CD4-positive, alpha-beta T cell treated with Interleukin-12 subunit alpha and Interleukin-12 subunit beta, for 1 hour (primary cell): Measurements from ENCODE around the gene WHAMM.
"Not testable (repeated sequence)": the region's sequence is repeated elsewhere in the genome, so short reads cannot be mapped to it uniquely, and the experiment has no call there.

Source experiments
- DNase-seq: peaks from one replicate; pipeline ENCODE4 v3.0.0-alpha.2; 2020

WHAMM gene

DNA sequence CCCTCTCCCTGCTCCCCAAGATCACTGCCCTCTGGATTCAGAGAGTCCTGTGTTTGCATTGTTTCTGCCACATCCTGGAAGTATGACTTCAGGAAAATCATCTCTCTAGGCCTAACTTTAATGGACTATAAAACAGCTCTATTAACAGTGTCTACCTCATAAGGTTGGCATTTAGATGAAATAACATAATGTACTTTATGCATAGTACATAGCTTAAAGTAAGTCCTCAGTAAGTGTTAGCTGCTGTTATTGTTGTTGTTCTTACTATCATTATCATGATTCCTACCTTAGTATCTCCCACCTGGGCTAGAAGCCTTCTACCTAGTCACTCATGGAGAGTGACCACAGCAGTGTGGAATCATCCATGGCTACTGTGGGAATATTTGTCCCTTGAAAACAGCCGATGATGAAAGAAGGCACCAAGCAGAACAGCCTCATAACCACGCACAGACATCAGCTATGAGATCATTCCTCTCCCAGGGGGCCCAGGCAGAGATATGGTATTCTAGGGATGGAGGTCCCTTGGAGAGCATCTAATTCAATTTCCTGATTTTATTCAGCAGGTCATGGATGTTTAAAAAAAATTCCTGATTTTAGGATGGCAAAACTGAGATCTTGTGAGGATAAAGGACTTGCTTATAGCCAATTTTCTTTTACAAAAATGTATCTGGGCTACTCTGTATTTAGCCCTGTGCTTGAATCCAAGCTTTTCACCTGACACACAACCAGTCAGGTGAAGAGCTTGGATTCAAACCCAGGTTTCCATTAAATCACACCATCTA, 5.4 kb upstream of the WHAMM start:
- no peak for DNase-seq

DNA sequence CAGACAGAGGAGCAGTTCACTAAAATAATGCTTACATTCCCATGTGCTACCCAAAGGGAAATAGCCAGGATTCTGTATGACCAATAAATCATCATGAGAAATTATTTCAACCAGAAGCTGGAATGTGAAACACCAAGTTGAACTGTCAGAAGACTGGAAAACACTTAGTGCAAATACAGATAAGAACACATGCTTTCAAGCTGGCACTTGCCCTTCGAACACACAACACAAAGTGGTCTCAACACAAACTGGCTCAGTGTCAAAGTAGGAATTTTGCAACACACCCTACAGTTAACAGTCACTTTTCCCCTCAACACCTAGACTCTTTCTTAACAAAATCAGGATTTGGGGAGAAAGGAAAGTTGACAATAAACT, 4.9 kb upstream of the WHAMM start:
- no peak for DNase-seq

DNA sequence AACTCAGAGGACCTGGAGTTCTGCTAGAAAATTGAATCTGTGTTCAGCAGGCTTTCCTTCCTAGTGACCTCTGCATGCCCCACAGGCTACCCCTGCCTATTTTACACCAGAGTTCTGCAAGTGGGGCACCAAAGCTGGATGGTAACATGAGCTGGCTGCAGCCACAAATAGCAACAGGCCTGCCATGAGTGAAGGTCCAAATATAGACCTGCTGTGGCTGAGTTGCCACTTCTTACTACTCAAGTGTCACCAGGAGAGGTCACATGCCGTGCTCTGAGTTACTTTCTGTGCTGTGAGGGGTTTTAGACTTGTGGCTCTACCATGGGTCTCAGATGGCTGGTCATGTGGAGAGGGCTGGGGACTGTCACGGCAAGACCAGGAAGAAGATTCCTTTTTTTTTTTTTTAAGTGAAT, 3.4 kb upstream of the WHAMM start, which contains the start of gene FSD2:
TSS of gene FSD2 (minus strand) at position 76 of the 413 bp plus-strand sequence. CDS start 18,679 bp downstream, outside the sequence.
- DNase-seq = no peak

DNA sequence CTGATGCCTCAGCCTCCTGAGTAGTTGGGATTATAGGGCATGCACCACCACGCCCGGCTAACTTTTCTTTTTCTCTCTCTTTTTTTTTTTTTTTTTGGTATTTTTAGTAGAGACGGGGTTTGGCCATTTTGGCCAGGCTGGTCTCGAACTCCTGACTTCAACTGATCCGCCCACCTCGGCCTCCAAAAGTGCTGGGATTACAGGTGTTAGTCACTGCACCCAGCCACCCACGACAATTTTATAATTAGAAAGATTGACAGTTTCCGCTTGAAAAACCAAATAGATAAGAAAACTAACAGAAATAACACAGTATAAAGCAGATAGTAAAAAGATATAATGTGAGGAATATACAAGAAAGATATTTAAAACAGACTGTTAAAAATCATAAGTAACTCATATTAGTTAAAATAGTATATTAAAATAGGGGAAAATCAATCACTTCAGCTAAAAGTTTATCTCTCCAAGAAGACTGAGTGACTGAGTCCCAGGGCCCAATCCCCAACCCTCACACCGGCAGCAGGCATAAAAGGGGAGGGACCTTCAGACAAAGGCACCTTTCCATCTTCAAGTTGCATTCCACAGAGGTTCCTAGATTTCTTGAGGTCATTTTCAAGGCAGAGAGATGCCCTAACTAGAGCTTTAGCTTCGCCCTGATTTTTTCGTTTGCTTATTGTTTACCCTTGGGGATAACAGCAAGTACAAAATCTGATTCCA, 1.4 kb upstream of the WHAMM start:
- no peak for DNase-seq

DNA sequence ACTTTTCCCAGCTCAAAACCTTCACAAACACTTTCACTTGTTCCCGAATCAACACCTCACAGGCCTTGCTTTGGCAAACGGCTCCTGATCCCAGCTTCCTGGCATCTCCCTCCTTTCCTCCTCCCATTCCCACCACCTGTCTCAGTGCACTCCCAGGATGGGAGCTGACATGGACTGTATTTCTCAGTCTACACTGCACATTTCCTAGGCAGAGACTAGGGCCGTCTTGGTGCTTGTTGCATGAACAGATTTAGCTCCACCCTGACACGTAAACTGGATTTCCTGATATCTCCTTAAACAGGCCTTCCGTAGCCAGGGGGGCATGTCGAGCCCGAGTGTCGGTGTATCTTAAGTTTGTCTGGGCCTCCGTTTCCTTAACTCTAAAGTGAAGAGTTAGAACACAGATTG, 790 bp upstream of the WHAMM start:
- no peak for DNase-seq

DNA sequence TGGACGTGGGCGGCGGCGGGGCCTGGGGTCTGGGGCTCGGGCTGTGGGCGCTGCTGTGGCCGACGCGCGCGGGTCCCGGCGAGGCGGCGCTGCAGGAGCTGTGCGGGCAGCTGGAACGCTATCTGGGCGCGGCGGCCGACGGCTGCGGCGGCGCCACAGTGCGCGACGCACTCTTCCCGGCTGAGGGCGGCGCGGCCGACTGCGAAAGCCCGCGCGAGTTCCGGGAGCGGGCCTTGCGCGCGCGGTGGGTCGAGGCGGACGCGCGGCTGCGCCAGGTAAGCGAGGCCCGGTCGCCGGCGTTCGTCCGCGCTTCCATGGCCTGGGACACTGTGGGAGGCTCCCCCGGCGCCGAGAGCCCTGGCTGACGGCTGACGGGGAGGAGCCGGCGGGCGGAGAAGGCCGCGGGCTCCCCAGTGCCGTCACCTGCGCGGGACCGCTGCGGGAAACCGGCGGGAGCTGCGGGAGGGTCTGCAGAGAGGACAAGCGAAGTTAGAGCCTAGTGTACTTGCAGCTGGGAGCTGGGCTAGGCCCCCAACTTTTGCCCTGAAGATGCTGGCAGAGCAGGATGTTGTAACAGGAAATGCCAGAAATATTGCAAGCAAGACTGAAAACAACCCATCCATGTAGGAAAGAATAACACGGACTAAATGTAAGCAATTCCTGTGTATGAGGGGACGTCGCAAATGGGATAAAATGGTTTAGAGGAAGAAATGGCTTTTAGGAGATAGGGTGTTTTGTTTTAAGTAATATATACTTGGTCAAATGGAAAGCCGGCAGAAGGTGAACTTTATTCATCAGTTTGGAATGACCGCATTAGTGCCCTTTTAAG, 847 bp downstream of the WHAMM start:
- DNase-seq = peak; percentile 44

DNA sequence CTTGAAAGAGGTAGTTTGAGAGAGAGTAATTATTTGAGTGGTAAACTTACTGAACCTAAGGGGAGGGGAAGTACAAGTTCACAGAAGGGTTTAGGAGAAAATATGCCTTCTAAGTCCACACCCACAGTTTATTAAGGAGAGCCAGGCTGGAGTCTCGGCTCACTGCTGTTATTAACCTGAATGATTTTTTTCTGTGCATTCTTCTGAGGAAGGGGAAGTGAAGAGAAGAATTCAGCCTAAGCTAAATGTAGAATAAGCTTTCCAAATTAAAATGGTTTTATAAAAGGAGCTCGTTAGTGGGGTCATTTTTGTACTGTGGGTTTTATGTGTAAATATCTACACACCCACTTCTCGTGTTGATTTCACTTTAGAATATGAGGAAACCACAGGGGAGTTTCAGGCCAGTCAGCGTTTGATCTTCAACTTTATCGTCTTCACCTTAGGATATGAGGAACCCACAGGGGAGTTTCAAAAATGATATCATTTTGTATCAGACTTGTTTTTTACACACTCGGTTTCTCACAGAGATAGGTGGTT, 1.5 kb downstream of the WHAMM start:
- peak; percentile 85 for DNase-seq

DNA sequence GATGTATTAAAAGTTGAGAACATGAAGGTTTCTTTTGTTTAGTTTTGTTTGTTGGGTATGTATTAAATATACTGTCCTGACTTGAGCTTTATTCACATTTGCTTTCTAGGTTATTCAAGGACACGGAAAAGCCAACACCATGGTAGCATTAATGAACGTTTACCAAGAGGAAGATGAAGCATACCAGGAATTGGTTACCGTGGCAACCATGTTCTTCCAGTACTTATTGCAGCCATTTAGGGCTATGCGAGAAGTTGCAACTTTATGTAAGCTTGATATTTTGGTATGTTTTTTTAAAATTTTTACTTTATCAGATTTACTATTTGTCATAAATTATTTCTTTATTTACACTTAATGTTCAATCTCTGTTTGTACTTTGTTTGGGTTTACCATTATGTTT, 3.6 kb downstream of the WHAMM start:
- DNase-seq = peak; percentile 26

DNA sequence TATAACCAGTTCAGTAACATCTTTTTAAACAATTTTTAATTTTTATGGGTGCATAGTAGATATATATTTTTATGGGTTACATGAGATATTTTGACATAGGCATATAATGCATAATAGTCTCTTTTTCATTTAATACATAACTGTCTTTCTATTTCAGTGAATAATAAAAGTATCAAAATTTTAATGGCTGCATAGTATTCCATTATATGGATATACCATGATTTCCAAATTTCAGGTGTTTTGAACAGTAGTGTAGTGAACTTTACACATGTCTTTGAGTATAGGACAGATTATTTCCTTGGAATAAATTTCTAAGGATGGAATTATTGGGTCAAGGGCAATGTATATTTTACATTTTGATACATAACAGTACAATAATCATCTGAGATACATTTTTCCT, 10.7 kb downstream of the WHAMM start:
- no peak for DNase-seq

DNA sequence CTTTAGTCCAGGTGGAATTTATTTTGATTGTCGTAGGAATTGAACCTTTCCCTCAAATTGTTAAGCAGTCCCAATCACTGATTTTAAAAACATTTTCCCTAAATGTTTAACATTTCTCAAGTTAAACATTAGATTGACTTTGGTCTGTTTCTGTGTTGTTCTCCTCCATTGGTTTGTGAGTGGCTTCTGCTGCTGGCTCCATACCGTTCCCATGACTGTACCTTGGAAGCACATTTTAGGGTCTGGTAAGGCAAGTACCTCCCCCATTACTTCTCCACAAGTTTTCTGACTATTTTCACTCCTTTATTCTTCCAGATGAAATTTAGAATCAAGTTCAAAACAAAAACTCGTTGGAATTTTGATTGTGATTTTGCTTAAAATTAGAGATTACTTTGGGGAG, 12.0 kb downstream of the WHAMM start:
- DNase-seq = not testable (repeated sequence)

DNA sequence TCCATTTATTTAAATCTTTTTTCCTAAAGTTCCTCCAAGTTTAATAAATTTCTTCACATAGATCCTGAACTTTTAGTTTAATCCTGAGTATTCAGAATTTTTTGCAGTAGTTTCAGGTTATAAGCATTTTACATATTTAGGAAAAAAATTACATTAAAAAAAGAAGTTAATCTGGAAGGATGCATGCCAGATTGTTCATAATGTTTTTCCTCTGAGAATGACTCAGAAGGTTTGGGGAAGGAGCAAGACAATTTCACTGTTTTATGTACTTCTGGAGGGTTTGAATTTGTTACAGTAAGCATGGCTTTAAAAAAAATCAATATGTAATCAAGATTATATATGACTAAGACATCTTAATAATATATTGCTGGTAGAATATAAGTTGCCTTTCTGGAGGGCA, 12.4 kb downstream of the WHAMM start:
- DNase-seq = not testable (repeated sequence)

DNA sequence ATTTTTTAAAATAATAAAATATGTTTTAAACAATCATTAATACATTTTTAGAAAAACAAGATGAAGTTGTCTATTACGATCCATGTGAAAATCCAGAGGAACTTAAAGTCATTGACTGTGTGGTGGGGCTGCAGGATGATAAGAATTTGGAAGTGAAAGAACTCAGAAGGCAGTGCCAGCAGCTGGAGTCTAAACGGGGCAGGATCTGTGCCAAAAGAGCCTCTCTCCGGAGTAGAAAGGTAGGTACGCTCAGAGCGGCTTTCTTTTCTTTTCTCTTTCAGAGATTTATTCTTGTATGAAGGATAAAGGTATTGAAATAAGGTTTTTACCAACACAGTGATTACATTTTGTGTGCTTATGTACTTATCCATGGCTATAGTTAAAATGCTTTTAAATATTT, 13.6 kb downstream of the WHAMM start:
- DNase-seq = no peak

DNA sequence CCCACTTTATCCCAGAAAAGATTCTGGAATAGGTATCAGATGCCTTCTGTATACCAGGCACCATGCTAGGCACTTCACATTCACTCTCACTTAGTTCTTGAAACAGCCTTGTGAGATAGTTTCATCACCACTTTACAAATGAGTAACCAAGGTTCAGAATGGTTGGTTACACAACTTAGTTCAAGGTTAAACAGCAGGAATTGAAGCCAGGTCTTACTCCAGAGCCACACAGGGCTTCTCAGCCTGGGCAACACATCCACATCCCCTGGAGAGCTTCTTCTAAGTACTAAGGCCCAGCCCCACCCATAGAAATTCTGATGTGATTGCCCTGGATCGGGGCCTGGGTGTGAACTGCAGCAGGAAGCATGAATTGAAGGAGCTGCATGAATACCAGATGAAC, 18.6 kb downstream of the WHAMM start:
- no peak for DNase-seq

DNA sequence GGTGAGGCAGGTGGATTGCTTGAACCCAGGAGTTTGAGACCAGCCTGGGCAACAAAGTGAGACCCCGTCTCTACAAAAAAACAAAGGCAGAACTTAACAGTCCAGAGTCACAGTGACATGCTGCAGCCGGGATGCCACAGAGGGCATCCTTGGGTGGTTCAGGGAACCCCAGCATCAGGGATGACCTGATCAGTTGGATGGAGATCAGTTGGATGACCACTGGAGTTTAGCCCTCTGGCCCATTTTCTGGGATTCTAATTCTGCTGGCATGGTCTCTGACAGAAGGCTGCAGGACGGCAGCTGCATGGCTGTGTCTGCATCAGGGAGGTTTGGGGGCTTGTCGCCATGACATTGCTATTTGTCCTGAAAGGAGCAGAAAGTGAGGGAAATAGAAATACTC, 19.8 kb downstream of the WHAMM start:
- no peak for DNase-seq

DNA sequence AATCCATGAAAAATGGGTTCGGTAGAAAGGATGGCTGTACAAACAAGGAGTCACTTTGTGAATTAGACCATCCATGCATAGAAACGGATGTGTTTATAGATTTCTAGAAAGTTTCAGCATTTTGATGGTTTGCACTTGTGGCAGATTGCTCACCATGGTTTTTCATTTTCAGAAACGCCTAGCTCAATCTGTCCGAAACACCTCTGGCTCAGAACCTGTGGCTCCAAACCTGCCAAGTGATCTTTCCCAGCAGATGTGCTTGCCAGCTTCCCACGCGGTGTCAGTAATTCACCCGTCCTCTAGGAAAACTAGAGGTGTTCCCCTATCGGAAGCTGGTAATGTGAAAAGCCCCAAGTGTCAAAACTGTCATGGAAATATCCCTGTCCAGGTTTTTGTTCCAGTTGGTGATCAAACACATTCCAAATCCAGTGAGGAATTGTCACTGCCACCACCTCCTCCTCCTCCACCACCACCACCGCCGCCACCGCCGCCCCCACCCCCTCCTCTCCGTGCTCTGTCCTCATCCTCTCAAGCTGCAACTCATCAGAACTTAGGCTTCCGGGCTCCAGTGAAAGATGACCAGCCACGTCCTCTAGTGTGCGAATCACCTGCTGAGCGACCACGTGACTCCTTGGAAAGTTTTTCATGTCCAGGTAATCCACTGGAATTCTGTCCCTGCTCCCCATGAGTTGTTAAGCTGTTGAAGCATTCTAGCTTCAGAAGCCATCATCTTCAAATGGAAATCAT, 21.2 kb downstream of the WHAMM start:
- DNase-seq = no peak

DNA sequence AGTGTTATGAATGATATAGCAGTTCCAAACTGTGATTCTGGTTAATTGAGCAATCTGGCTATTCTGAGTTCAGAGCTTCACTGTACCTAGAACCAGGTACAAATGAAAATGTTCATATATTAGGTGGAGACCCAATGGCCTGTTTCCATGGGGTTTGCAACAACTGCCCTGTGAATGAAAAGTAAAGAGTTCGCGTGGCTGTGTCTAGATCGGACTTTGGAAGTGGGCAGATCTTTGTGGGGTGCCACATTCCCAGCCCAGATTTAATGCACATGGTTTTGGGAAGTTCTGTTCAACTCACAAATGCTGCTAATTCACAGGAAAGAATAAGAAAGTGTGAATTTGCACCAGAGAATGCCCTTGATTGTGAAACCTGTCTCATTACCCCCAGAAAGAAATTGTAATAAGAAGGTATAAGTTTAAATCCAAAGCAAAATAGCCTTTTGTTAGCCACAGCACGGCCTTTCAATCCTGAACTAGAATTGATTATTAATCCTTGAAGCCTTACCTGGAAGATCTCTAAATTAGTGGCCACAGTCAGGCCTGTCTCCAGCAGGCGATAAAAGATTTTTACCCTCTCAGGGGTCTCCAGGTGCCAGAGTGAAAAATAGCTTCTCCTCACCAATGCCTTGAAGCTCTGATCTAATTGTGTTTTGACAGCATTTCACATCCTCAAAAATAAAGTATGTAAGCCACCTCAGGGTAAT, 22.6 kb downstream of the WHAMM start:
- DNase-seq = no peak

DNA sequence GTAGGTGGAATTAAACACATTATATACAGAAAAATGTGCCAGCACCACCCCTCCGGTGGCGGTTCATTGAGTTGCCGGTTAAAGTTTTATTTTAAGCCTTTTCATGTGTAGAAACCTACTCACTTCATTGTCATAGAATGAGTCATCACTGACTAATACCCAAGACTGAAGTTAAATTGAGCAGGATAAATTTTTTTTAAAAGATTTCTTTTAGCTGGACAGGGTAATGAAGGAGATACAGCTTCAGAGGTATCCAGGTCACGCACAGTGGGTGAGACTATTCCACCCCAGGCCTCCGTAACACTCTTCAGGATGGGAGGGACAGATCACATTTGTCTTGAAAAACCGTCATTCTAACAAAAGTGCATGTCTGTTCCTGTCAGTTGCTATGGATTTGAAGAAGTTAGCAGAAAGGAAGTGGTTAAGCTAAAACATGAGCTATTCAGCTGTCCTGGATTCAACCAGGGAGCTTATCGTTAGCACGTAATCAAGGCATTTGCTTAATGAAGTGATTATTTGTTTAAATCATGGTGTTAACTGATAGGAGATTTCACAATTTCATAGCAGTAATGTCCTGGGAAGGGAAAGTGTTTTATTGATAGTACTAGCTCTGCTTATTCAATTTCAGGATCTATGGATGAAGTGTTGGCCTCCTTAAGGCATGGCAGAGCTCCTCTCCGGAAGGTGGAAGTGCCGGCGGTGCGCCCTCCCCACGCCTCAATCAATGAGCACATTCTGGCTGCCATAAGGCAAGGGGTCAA, 23.4 kb downstream of the WHAMM start:
- DNase-seq = no peak

DNA sequence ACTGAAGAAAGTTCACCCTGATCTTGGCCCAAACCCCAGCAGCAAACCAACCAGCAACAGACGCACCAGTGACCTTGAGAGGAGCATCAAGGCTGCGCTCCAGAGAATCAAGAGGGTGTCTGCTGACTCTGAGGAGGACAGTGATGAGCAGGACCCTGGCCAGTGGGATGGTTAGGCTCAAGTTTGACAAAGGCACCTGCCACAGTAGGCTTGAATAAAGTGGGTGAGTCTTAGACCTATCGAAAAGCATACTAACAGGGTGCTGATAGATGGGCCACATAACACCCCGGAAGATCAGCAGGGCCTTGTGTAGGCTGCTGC, 23.9 kb downstream of the WHAMM start:
- DNase-seq = no peak

DNA sequence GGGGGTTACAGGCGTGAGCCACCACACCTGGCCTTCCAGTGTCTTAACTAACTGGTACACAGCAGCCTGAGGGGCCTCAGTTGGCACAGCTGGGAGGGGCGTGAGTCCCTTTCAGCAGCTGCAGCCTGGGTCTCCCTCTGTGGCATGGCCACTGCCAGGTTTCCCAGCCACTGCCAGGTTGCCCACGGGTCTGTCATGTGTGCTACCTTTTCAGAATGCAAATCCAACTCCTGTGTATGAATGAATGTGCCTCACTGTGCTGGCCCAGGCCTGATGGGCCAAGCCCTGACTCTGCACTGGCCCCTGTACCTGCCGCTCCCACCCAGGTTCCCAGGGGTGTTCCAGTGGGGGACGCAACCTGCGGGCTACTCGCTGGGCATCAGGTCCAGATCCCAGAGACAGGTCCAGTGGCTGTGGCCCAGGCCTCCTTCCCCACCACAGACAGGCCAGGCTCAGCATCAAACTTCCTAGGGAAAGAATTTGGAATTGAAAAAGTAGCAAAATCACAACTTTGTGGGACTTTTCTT, 26.0 kb downstream of the WHAMM start:
- DNase-seq = no peak

DNA sequence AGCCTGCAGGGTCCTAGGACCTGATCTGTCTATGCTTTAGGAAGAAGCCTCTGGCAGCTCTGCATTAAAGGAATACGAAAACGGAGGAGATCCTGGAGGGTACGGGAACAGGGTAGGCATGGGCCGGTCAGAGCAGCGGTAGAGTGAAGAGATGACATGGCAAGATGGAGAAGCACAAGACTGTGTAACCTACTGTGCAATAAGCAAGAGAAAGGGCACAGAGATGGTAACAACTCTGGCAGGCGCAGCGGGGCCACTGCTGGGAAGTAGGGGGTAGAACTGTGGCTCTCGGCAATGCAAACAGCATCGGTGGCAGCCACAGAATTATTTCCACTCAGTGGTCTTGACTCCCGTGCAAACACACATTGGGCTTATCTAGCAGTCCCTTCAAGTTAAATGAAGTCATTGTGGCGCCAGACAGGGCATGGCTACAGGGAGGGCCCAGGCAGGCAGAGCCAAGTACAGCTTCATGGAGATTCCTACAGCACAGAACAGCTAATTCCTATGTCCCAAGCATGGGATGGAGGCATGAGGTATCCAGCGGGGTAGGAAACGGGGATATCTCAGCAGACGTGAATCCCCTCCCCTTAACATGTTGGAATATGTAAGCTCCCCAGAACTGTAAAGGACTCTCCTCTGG, 28.8 kb downstream of the WHAMM start:
- no peak for DNase-seq

DNA sequence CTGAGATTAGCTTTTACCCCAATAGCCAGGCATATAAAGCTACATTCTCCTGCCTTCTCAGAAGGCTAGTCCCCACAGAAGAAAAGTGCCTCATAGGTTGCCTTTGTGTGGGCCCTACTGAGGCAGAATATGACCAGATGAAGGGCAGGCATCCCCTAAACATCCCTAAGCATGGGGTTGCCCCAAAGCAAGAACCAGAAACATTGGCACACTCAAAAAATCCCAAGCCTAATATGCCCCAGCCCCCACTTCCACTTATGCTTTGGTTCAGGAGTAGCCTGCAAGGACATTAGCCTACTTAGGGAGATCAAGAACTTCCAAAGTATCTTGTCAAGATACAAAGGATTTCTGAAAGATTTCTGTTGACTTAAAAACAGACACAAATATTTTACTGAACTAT, 29.7 kb downstream of the WHAMM start:
- no peak for DNase-seq
